Measurements from ENCODE around the gene CNTROB.

The CNTROB gene

DNA sequence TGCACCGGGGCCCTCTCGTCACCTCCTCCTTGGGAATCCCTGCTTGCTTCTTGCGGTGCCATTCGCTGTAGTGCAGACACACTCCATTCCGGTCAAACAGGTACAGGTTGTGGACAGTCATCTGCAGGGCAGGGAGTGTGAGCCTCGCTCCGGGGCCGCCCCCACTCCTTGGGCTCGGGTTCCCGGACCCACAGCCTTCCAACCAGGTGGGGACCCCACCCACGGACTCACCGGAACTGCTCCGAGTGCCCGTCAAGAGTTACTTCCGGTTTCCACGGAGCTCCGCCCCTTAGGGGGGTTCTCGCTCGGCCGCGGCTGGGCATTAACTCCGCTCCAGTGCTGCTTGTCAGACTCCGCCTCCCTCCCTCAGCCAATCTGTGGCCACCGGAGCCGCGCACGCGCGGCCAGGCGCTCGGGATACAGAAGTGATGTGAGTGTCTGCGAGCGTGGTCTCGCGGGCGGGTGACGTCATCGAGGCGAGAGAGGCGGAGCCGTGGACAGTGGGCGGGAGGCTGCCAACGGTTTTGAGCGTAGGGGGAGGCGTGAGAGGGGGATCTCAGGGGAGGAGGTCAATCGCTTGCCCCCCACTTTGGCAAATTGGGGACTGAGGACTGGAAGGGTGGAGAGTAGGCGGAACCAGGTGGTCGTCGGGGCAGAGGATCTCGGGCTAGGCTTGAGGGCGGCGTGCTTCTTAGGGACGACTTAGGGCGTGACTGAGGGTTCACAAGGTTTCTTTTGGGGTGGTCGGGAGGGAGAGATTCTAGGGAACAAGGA is at the start of gene CNTROB, which contains the start of gene TRAPPC1 (continued):
- no peak for TF ChIP-seq ZNF280C (tag by site-specific recombination; IDR thresholded peaks at IDR 0.05)
- peak; percentile 56; the same call in 1 of the 2 replicates for TF ChIP-seq ZSCAN16 (tag by site-specific recombination; IDR thresholded peaks at IDR 0.05)
- peak; percentile 74 for TF ChIP-seq ZNF146 (tag by site-specific recombination; IDR thresholded peaks at IDR 0.05)
- TF ChIP-seq ZNF488 (tag by site-specific recombination; IDR thresholded peaks at IDR 0.05): 0 out of 2 replicates have a peak, but pooled peaks have one; percentile 8
- TF ChIP-seq ZNF433 (tag by site-specific recombination; IDR thresholded peaks at IDR 0.05; ENCODE audit: low read depth): no peak
- peak; percentile 85 for TF ChIP-seq KLF1 (tag by site-specific recombination; IDR thresholded peaks at IDR 0.05)
- TF ChIP-seq ZNF157 (tag by site-specific recombination; IDR thresholded peaks at IDR 0.05): no peak
- TF ChIP-seq ZNF248 (tag by site-specific recombination; IDR thresholded peaks at IDR 0.05): no peak
- peak; percentile 90 for TF ChIP-seq ZNF785 (tag by site-specific recombination; IDR thresholded peaks at IDR 0.05)
- no peak for TF ChIP-seq ZNF112 (tag by site-specific recombination; IDR thresholded peaks at IDR 0.05)
- TF ChIP-seq GLIS1 (tag by site-specific recombination; IDR thresholded peaks at IDR 0.05): peak; percentile 79
- TF ChIP-seq ZFP41 (tag by site-specific recombination; IDR thresholded peaks at IDR 0.05; ENCODE audit: borderline replicate concordance): no peak
- TF ChIP-seq ZNF621 (tag by site-specific recombination; IDR thresholded peaks at IDR 0.05): no peak
- peak; percentile 67 for TF ChIP-seq ZFP69B (tag by site-specific recombination; IDR thresholded peaks at IDR 0.05)
- peak; percentile 87 for TF ChIP-seq ZSCAN18 (tag by site-specific recombination; IDR thresholded peaks at IDR 0.05)
- TF ChIP-seq ZNF560 (tag by site-specific recombination; IDR thresholded peaks at IDR 0.05; ENCODE audit: borderline replicate concordance): no peak
- peak; percentile 57; the same call in 1 of the 2 replicates for TF ChIP-seq ZNF701 (tag by site-specific recombination; IDR thresholded peaks at IDR 0.05)
- no peak for TF ChIP-seq HOXA7 (CRISPR knock-in tag; IDR thresholded peaks at IDR 0.05; ENCODE audit: borderline replicate concordance)
- TF ChIP-seq ZBTB11 (tag by site-specific recombination; conservative IDR thresholded peaks at IDR 0.05; ENCODE audit: low read depth): peak; percentile 96
- TF ChIP-seq, protein P1, sequence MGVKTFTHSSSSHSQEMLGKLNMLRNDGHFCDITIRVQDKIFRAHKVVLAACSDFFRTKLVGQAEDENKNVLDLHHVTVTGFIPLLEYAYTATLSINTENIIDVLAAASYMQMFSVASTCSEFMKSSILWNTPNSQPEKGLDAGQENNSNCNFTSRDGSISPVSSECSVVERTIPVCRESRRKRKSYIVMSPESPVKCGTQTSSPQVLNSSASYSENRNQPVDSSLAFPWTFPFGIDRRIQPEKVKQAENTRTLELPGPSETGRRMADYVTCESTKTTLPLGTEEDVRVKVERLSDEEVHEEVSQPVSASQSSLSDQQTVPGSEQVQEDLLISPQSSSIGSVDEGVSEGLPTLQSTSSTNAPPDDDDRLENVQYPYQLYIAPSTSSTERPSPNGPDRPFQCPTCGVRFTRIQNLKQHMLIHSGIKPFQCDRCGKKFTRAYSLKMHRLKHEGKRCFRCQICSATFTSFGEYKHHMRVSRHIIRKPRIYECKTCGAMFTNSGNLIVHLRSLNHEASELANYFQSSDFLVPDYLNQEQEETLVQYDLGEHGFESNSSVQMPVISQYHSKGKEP (tag by site-specific recombination; IDR thresholded peaks at IDR 0.05): no peak
- no peak for TF ChIP-seq SETDB1 (IDR thresholded peaks at IDR 0.05; ENCODE audit: insufficient read length, low read length)
- TF ChIP-seq, protein P2, sequence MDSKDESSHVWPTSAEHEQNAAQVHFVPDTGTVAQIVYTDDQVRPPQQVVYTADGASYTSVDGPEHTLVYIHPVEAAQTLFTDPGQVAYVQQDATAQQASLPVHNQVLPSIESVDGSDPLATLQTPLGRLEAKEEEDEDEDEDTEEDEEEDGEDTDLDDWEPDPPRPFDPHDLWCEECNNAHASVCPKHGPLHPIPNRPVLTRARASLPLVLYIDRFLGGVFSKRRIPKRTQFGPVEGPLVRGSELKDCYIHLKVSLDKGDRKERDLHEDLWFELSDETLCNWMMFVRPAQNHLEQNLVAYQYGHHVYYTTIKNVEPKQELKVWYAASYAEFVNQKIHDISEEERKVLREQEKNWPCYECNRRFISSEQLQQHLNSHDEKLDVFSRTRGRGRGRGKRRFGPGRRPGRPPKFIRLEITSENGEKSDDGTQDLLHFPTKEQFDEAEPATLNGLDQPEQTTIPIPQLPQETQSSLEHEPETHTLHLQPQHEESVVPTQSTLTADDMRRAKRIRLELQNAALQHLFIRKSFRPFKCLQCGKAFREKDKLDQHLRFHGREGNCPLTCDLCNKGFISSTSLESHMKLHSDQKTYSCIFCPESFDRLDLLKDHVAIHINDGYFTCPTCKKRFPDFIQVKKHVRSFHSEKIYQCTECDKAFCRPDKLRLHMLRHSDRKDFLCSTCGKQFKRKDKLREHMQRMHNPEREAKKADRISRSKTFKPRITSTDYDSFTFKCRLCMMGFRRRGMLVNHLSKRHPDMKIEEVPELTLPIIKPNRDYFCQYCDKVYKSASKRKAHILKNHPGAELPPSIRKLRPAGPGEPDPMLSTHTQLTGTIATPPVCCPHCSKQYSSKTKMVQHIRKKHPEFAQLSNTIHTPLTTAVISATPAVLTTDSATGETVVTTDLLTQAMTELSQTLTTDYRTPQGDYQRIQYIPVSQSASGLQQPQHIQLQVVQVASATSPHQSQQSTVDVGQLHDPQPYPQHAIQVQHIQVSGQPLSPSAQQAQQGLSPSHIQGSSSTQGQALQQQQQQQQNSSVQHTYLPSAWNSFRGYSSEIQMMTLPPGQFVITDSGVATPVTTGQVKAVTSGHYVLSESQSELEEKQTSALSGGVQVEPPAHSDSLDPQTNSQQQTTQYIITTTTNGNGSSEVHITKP (tag by site-specific recombination; IDR thresholded peaks at IDR 0.05): peak; percentile 96
- TF ChIP-seq TCF7L2 (IDR thresholded peaks at IDR 0.05; ENCODE audit: borderline replicate concordance, low read depth, low read length): no peak
- TF ChIP-seq ZNF423 (tag by site-specific recombination; IDR thresholded peaks at IDR 0.05): no peak
- TF ChIP-seq, protein P3, sequence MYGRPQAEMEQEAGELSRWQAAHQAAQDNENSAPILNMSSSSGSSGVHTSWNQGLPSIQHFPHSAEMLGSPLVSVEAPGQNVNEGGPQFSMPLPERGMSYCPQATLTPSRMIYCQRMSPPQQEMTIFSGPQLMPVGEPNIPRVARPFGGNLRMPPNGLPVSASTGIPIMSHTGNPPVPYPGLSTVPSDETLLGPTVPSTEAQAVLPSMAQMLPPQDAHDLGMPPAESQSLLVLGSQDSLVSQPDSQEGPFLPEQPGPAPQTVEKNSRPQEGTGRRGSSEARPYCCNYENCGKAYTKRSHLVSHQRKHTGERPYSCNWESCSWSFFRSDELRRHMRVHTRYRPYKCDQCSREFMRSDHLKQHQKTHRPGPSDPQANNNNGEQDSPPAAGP (tag by site-specific recombination; IDR thresholded peaks at IDR 0.05): peak; percentile 97

Data from HEK293 (cell line).